Lower leg skin (tissue), 3 donors: ENCODE results near the gene TTC29.
"Not testable (repeated sequence)": the region's sequence is repeated elsewhere in the genome, so short reads cannot be mapped to it uniquely, and the experiment has no call there.

ENCODE experiments used
- POLR2A ChIP-seq, 2 donors: fragments of 450-650 bp; IDR thresholded peaks; one replicate each; pipeline ENCODE4 v1.6.1; 2016 to 2017; ENCODE audit warnings: antibody characterized with exemption in 2 of 2, mild to moderate bottlenecking in 1 of 2, moderate library complexity in 1 of 2
- TF ChIP-seq, protein P1 (sequence below), 3 donors: fragments of 450-650 bp; IDR thresholded peaks; one replicate each; pipeline ENCODE4 v1.5.1; 2016; ENCODE audit warnings: antibody characterized with exemption in 3 of 3, mild to moderate bottlenecking in 3 of 3, moderate library complexity in 2 of 3

DNA sequence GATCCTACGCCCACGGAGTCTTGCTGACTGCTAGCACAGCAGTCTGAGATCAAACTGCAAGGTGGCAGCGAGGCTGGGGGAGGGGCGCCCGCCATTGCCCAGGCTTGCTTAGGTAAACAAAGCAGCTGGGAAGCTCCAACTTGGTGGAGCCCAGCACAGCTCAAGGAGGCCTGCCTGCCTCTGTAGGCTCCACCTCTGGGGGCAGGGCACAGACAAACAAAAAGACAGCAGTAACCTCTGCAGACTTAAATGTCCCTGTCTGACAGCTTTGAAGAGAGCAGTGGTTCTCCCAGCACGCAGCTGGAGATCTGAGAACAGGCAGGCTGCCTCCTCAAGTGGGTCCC is 281.7 kb downstream of the TTC29 start:
- TF ChIP-seq, protein P1, sequence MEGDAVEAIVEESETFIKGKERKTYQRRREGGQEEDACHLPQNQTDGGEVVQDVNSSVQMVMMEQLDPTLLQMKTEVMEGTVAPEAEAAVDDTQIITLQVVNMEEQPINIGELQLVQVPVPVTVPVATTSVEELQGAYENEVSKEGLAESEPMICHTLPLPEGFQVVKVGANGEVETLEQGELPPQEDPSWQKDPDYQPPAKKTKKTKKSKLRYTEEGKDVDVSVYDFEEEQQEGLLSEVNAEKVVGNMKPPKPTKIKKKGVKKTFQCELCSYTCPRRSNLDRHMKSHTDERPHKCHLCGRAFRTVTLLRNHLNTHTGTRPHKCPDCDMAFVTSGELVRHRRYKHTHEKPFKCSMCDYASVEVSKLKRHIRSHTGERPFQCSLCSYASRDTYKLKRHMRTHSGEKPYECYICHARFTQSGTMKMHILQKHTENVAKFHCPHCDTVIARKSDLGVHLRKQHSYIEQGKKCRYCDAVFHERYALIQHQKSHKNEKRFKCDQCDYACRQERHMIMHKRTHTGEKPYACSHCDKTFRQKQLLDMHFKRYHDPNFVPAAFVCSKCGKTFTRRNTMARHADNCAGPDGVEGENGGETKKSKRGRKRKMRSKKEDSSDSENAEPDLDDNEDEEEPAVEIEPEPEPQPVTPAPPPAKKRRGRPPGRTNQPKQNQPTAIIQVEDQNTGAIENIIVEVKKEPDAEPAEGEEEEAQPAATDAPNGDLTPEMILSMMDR (IDR thresholded peaks at IDR 0.05): not testable (repeated sequence)
- TF ChIP-seq POLR2A (IDR thresholded peaks at IDR 0.05): not testable (repeated sequence)
